HL-60/S4 treated with phorbol 12-myristate 13-acetate at 8.2 ng/mL for 4 days and 3 days (cell line): ENCODE measurements around the gene ANTXR1.

Experiments
- in situ Hi-C: fragments of 300-500 bp; cut with MboI; formaldehyde crosslinking; loops from 2 replicates; pipeline ENCODE4 v1.15.0; 2022; ENCODE audit warnings: low sequenced_read_pairs

Gene ANTXR1

GRCh38 chr2:69131452-69131851 is 118.5 kb downstream of the ANTXR1 start:
- in situ Hi-C loops = no loop called here

DNA sequence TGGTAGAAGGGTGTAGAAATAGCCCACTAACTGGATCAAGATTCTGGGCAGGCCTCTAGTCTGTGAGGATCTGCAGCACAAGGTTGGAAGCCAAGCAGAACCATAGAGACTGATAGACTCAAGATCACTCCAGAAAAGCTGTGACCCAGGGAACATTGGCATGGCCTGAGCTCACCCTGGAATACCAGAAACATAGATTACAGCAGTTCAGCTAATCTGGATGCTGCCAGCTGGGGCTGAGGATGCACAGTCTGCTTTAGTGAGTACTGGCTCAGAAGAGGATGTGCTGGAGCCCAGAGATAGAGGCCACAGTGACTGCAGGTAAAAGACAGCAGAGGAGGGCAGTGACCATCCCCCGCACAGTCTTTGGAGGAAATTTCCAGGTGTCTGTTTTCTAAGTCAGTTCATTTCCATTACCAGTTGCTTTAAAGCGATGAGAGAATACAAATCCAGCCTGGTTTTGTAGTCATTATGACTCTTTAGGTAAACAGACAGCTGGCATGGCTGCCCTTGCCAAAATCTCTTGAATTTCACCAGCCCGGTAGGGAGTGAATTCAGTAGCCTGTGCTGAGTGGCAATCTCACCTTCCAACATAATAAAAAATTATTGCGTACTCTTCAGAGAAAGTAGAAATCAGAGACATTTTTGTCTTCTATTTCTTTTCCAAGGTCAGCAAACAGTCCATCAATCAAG is 119.2 kb downstream of the ANTXR1 start:
- in situ Hi-C loops = no loop called here

- in situ Hi-C loops = no loop called here
Observed at GRCh38 chr2:69132960-69133590, 120.1 kb downstream of the ANTXR1 start.

GRCh38 chr2:69133898-69134297 is 120.9 kb downstream of the ANTXR1 start:
- in situ Hi-C loops = no loop called here

- in situ Hi-C loops = no loop called here
Observed at GRCh38 chr2:69134306-69134945, 121.4 kb downstream of the ANTXR1 start.

DNA sequence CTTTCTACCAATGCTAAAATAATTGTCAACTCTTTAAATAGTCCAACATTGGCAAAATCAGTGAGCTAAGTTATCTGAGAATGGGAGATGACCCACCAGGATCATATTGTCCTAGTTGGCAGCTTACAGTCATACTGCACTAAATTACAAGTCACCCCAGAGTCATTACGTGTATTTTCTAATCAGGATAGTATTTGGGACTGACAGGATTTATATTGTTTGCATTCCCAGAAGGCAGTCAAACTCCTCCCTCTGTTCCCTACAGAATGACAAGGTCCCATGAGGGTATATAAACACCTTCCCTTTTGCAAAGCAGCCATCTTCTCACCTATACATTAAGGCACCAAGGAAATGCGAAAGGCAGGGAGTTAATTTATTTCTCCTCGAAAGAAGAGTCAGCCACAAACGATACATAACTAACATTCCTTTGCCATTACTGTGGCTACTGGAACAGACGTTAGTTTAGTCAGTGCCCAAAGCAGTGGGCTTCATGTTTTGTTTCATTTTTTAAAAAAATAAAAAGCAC is 125.3 kb downstream of the ANTXR1 start:
- in situ Hi-C loops = no loop called here

DNA sequence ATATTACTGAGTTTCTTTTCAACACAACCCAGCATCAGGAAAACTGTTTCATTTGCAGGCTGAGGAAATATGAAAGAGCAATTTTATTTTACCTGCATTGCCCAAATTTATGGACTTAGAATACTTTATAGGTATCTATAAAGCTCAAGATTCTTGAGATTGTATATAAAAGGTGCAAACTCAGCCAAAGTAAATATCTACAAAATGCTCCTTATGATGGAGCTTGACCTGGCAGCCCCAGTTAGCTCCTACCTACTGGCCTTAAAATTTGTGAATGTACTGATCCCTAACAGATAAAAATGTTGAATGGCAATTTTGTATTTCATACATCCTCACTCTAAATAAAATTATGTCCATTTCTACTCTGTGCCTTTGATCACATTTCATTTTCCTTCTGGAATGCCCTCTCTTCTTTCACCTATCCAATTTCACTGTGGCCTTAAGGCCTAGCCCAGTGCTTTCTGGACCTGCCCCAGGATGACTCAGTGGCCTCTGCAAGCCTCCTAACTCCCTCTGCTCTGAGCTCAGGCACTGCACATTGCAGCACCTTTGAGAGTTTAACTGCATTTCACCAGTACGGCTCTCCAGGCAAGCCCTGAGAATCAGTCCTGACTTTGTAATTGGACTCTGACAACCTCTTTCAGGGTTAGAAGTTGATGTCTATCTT is 125.9 kb downstream of the ANTXR1 start:
- in situ Hi-C loops = no loop called here

GRCh38 chr2:69139778-69140670 is 127.0 kb downstream of the ANTXR1 start:
- in situ Hi-C loops = no loop called here

DNA sequence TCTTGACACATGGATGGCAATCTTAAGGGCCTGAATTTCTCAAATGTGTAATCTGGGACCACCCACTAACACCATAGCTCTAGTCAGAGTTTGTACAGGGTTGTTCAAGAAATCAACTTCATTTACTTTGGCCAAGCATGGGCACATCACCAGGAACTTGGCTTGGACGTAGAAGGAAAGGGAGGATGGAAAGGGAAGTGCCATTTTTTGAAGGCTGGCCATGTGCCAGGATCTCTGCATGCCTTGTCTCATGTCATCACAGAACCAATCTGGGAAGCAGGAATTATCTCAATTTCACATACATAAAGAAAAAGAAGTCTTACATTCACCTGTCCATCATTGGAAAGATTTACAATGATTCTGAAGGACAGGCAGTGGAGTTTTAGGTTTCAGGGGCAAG is 128.1 kb downstream of the ANTXR1 start:
- in situ Hi-C loops = no loop called here

- in situ Hi-C loops = no loop called here
Observed at GRCh38 chr2:69143748-69144360, 130.9 kb downstream of the ANTXR1 start.

DNA sequence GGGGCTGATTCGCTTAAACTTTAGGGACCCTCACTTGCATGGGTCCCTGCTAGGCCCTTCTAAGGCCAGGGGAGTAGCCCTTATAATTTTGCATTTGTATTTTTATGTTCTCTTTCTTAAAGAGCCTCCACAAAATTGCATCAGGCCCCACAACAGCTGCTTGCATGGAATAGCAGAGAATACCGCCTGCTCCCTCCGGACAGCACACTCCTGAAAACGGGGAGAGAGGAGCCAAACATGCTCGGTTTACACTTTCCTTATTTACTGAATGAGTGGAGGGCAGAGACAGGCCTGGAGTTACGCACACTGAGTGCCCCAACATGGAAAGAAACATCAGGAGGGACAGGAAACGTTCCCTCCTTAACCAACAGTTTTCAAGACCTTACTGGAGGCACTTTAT is 132.2 kb downstream of the ANTXR1 start:
- in situ Hi-C loops = no loop called here

GRCh38 chr2:69147841-69148533 is 135.0 kb downstream of the ANTXR1 start:
- in situ Hi-C loops = no loop called here

GRCh38 chr2:69149631-69150215 is 136.7 kb downstream of the ANTXR1 start:
- in situ Hi-C loops = no loop called here

GRCh38 chr2:69151931-69152330 is 139.0 kb downstream of the ANTXR1 start:
- in situ Hi-C loops = no loop called here

DNA sequence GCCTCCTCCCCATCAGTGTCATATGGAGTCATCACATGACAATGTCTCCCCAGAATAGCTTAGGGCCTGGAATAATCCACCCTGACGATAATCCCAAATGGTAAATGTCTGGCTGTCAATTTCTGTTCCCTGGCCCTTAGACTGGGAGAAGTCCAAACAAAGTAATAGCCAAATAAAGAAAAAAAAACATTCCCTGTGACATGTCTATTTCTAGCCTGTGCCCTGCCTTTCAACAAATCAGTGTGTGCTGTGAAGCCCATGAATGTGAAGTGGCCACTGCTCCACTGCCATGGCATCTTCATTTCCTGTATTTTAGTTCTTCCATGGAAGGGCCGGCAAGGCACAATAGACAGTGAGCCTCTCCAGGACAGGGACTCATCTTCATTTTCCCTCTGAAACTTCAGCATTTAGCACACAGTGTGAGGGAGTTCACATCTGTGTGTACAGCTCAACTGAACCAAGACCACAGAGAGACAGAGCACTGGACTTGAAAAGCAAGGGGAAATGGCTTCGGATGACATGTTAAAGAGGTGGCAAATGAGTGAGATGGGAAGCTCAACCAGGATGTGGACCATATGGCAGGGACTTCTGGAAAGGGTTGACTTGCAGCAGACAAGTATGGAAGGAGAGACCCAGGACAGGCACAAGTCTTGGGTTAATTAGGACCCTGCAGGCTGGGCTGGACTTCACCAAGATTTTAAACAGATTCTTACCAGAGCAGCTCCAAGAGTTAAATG is 140.0 kb downstream of the ANTXR1 start:
- in situ Hi-C loops = no loop called here

DNA sequence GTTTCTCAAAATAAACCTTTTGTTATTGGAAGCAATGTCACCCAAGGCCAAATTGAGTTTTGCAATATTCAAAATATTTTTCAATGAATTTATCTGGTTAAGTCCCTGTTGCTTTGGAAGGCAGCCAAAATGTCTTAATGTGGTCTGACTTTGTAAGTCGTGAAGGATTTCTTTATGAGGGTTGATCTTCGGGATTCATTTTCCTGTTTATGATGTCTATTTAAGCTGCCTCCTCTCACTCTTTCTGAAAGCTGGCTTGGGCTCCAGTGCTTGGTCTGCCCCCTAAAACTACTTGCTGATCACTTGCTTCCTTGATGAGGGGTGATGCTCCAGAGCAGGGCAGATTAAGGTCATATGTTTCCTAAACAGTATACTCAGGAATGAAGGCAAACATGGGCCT is 141.1 kb downstream of the ANTXR1 start:
- in situ Hi-C loops = no loop called here

GRCh38 chr2:69156624-69157023 is 143.6 kb downstream of the ANTXR1 start:
- in situ Hi-C loops = no loop called here

- in situ Hi-C loops = no loop called here
Observed at GRCh38 chr2:69157441-69157840, 144.5 kb downstream of the ANTXR1 start.
